Smooth muscle cell (in vitro differentiated cells): ENCODE results near the gene CCDC102A. TPM values are rescaled to one million over a fixed set of nuclear protein-coding genes. Genes with fewer than 3 reads are reported as not detected.

Experiments
- DNase-seq: peaks from one replicate; lab custom pipeline; 2025; ENCODE audit not compliant: unreplicated experiment; lab: John Stamatoyannopoulos, UW
- H2AFZ ChIP-seq: fragments of 200-600 bp; sonication (generic); 2 replicates; pipeline ENCODE4 v1.6.0; 2016; ENCODE audit warnings: antibody characterized with exemption, low read depth, mild to moderate bottlenecking
- H3F3A ChIP-seq: fragments of 200-600 bp; sonication (generic); 2 replicates; pipeline ENCODE4 v1.6.0; 2017; ENCODE audit warnings: antibody characterized with exemption, low read depth
- H3K27ac ChIP-seq: fragments of 200-600 bp; sonication (generic); 2 replicates; pipeline ENCODE4 v1.5.1; 2016; ENCODE audit warnings: low read depth, mild to moderate bottlenecking
- H3K27me3 ChIP-seq: fragments of 200-600 bp; sonication (generic); 2 replicates; pipeline ENCODE4 v1.6.1; 2016; ENCODE audit warnings: low read depth, mild to moderate bottlenecking
- H3K36me3 ChIP-seq: fragments of 200-600 bp; sonication (generic); 2 replicates; pipeline ENCODE4 v1.5.1; 2016; ENCODE audit warnings: low read depth
- H3K4me1 ChIP-seq: fragments of 200-600 bp; sonication (generic); 2 replicates; pipeline ENCODE4 v1.5.1; 2016; ENCODE audit warnings: low read depth
- H3K4me2 ChIP-seq: fragments of 200-600 bp; sonication (generic); 2 replicates; pipeline ENCODE4 v1.6.0; 2016; ENCODE audit warnings: mild to moderate bottlenecking
- H3K4me3 ChIP-seq: fragments of 200-600 bp; sonication (generic); 2 replicates; pipeline ENCODE4 v1.5.1; 2016; ENCODE audit warnings: mild to moderate bottlenecking
- H3K79me2 ChIP-seq: fragments of 200-600 bp; sonication (generic); 2 replicates; pipeline ENCODE4 v1.6.0; 2016; ENCODE audit warnings: low read depth, mild to moderate bottlenecking
- H3K9ac ChIP-seq: fragments of 200-600 bp; sonication (generic); 2 replicates; pipeline ENCODE4 v1.6.0; 2016; ENCODE audit warnings: low read depth
- H3K9me3 ChIP-seq: fragments of 200-600 bp; sonication (generic); replicated peaks from 2 replicates; pipeline ENCODE4 v1.5.1; 2016; ENCODE audit warnings: low read depth
- H4K20me1 ChIP-seq: fragments of 200-600 bp; sonication (generic); 2 replicates; pipeline ENCODE4 v1.6.0; 2016; ENCODE audit warnings: low read depth
- WGBS: methylation state at CpG from one replicate; pipeline ENCODE4 v1.1.7; 2016; ENCODE audit warnings: low lambda C conversion rate; 5-methylcytosine and 5-hydroxymethylcytosine counted together
- polyA plus RNA-seq: library from polyadenylated mRNA; unstranded; fragments of >200 nt; fragmentation: Nextera tagmentation; extraction: Ambion mirVana; gene quantifications from 2 replicates; pipeline ENCODE4 v1.2.1, GENCODE V29; 2016
- total RNA-seq: library from RNA; depleted of rRNA; stranded (reverse); fragments of >200 nt; gene quantifications from 2 replicates; pipeline ENCODE4 v1.2.3, GENCODE V29; 2014
- TF ChIP-seq, protein P1 (sequence below): fragments of 200-600 bp; sonication (generic); IDR thresholded peaks from 2 replicates; pipeline ENCODE4 v1.5.1; 2017; ENCODE audit warnings: borderline replicate concordance, mild to moderate bottlenecking, antibody characterized with exemption; ENCODE audit not compliant: insufficient read depth, poor library complexity, severe bottlenecking

Gene CCDC102A
- total and polyA plus RNA-seq, 2 experiments from 2014 or later, result 10.8 to 25.3 TPM

DNA sequence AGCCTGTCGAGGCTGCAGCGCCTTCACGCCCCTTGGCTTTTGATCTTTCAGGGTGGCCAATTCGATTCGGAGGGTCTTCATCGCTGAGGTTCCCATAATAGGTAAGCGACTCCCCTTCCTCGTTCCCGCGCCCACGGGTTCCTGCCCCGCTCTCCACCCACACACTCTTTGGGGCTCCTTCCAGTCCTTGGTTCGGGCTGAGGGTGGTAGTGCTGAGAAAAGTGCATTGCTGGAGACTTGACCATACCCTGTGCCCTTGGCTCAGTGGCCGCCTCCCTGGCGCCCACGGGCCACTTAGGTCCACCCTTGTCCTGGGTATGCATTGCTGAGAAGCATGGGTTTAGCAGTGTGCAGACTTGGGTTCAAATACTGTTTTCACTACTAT, 73.4 kb downstream of the CCDC102A start:
- peaks cover 36% of the 10 kb centered on the region for H4K20me1 ChIP-seq
- 2% methylated on average over 16 of the region's 16 CpGs for WGBS

DNA sequence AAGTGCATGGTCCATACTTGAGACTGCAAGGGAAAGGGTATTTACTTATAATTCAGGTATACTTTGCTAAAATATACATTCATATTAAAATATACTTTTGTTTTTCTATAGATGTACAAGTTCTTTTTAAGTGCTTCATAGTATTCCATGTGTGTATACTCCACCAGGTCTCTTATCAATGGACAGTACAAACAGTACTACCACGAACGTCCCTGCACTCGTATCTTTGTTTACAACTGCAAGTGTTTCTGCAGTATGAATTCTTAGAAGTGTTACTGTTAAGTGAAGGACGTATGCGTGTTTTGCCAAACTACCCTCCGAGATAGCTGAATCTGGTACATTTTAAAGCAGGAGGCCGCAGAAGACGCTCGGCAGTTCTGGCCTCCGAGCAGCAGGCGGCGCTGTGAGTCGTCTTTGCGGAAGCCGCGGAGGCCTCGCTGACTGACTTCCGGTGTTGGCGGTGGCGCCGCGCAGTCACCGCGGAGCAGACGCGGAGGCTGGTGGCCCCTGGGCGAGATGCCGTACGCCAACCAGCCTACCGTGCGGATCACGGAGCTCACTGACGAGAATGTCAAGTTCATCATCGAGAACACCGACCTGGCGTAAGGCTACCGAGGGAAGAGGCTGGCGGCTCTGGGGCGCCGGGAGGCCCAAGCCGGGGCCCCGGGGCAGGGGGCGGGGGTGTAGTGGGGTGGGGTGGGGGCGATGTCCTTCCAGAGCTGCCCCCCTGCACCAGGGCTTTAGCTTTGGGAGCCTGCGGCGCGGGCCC, 74.0 kb downstream of the CCDC102A start, which contains the start of gene POLR2C:
Gene POLR2C, plus strand, starts transcription at position 471 of the 769 bp plus-strand sequence. Its CDS starts 46 bp downstream, at position 517.
- H3K4me1 ChIP-seq, result peaks cover 7% of the 10 kb centered on the region
- H3K4me3 ChIP-seq, result peak within 1 kb of the TSS; percentile 93
- peak within 1 kb of the TSS; percentile 93 for H3K9ac ChIP-seq
- peaks cover 42% of the 10 kb centered on the region for H3K79me2 ChIP-seq
- H3K27ac ChIP-seq, result peak within 1 kb of the TSS; percentile 35
- peaks cover 2% of the 10 kb centered on the region for H3F3A ChIP-seq
- peak within 1 kb of the TSS; percentile 70 for H2AFZ ChIP-seq
- H3K4me2 ChIP-seq, result peak within 1 kb of the TSS; percentile 100
- H3K27me3 ChIP-seq, result no peaks in the 10 kb centered on the region
- peak; percentile 55 for DNase-seq
- no peaks in the 10 kb centered on the region for H3K9me3 ChIP-seq
- WGBS, result 3% methylated on average over 40 of the region's 47 CpGs
- TF ChIP-seq, protein P1, sequence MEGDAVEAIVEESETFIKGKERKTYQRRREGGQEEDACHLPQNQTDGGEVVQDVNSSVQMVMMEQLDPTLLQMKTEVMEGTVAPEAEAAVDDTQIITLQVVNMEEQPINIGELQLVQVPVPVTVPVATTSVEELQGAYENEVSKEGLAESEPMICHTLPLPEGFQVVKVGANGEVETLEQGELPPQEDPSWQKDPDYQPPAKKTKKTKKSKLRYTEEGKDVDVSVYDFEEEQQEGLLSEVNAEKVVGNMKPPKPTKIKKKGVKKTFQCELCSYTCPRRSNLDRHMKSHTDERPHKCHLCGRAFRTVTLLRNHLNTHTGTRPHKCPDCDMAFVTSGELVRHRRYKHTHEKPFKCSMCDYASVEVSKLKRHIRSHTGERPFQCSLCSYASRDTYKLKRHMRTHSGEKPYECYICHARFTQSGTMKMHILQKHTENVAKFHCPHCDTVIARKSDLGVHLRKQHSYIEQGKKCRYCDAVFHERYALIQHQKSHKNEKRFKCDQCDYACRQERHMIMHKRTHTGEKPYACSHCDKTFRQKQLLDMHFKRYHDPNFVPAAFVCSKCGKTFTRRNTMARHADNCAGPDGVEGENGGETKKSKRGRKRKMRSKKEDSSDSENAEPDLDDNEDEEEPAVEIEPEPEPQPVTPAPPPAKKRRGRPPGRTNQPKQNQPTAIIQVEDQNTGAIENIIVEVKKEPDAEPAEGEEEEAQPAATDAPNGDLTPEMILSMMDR, result peak; percentile 96
- peaks cover 30% of the 10 kb centered on the region for H4K20me1 ChIP-seq
- H3K36me3 ChIP-seq, result peaks cover 7% of the 10 kb centered on the region

More for the DNA sequence above, 73.4 kb downstream of the CCDC102A start:
- peaks cover 7% of the 10 kb centered on the region for H3K4me1 ChIP-seq
- H2AFZ ChIP-seq, result no peak overlapping the region
- peak overlapping the region; percentile 93 for H3K9ac ChIP-seq
- H3K27ac ChIP-seq, result peak overlapping the region; percentile 35
- peaks cover 10% of the 10 kb centered on the region for H3K36me3 ChIP-seq
- H3K4me2 ChIP-seq, result peak overlapping the region; percentile 100
- H3K27me3 ChIP-seq, result no peaks in the 10 kb centered on the region
- H3F3A ChIP-seq, result peaks cover 6% of the 10 kb centered on the region
- TF ChIP-seq, protein P1, result no peak
- no peaks in the 10 kb centered on the region for H3K9me3 ChIP-seq
- peaks cover 48% of the 10 kb centered on the region for H3K79me2 ChIP-seq
- no peak for DNase-seq
- H3K4me3 ChIP-seq, result peak overlapping the region; percentile 93

Other genes with a start within 250 kb of the CCDC102A start
- gene CCL22, start 177.8 kb downstream of the CCDC102A start, total RNA-seq, result not detected in 2 replicates
- not detected in 2 replicates for gene CCL22, start 177.8 kb downstream of the CCDC102A start, polyA plus RNA-seq
- gene CX3CL1, start 164.1 kb downstream of the CCDC102A start, total RNA-seq, result 2.2 and 4.0 TPM in 2 replicates
- gene CX3CL1, start 164.1 kb downstream of the CCDC102A start, polyA plus RNA-seq, result 2.8 and 5.4 TPM in 2 replicates
- gene CCL17, start 131.8 kb downstream of the CCDC102A start, total RNA-seq, result not detected in 2 replicates
- gene CCL17, start 131.8 kb downstream of the CCDC102A start, polyA plus RNA-seq, result not detected in 2 replicates
- 36.6 and 39.5 TPM in 2 replicates for gene CIAPIN1, start 89.2 kb downstream of the CCDC102A start, total RNA-seq
- 58.1 and 67.4 TPM in 2 replicates for gene CIAPIN1, start 89.2 kb downstream of the CCDC102A start, polyA plus RNA-seq
- gene COQ9, start 89.1 kb downstream of the CCDC102A start, total RNA-seq, result 34.7 and 38.1 TPM in 2 replicates
- 59.7 and 62.1 TPM in 2 replicates for gene COQ9, start 89.1 kb downstream of the CCDC102A start, polyA plus RNA-seq
- gene POLR2C, start 73.9 kb downstream of the CCDC102A start, total RNA-seq, result 60.9 and 90.0 TPM in 2 replicates
- gene POLR2C, start 73.9 kb downstream of the CCDC102A start, polyA plus RNA-seq, result 58.0 and 67.3 TPM in 2 replicates
- gene DOK4, start 50.1 kb downstream of the CCDC102A start, total RNA-seq, result 36.5 and 43.5 TPM in 2 replicates
- gene DOK4, start 50.1 kb downstream of the CCDC102A start, polyA plus RNA-seq, result 73.6 and 95.6 TPM in 2 replicates
- gene ADGRG5, start 6.1 kb upstream of the CCDC102A start, total RNA-seq, result not detected in 2 replicates
- gene ADGRG5, start 6.1 kb upstream of the CCDC102A start, polyA plus RNA-seq, result not detected in 2 replicates
- 27.3 and 32.0 TPM in 2 replicates for gene ADGRG1, start 92.1 kb upstream of the CCDC102A start, total RNA-seq
- gene ADGRG1, start 92.1 kb upstream of the CCDC102A start, polyA plus RNA-seq, result 15.3 and 71.2 TPM in 2 replicates
- gene ADGRG3, start 131.7 kb upstream of the CCDC102A start, total RNA-seq, result 0.13 TPM in 1 of 2 replicates, not detected in the other
- gene ADGRG3, start 131.7 kb upstream of the CCDC102A start, polyA plus RNA-seq, result not detected in 2 replicates
- gene DRC7, start 158.2 kb upstream of the CCDC102A start, total RNA-seq, result 0.94 TPM in 1 of 2 replicates, not detected in the other
- gene DRC7, start 158.2 kb upstream of the CCDC102A start, polyA plus RNA-seq, result not detected in 2 replicates
- gene KATNB1, start 199.2 kb upstream of the CCDC102A start, total RNA-seq, result 11.9 and 15.5 TPM in 2 replicates
- gene KATNB1, start 199.2 kb upstream of the CCDC102A start, polyA plus RNA-seq, result 14.2 and 23.6 TPM in 2 replicates